GM12878 (cell line): ENCODE measurements around the gene SMIM35. TPM values are rescaled to one million over a fixed set of nuclear protein-coding genes. Genes with fewer than 3 reads are reported as not detected.

Experiments used
- CBFB ChIP-seq: IDR thresholded peaks from 2 replicates; pipeline ENCODE4 v1.6.1; 2016; ENCODE audit warnings: antibody characterized with exemption, low read depth
- GABPA ChIP-seq: IDR thresholded peaks from 2 replicates; pipeline ENCODE4 v1.6.1; 2014; ENCODE audit warnings: antibody characterized with exemption, low read depth, mild to moderate bottlenecking, inconsistent platforms
- GATAD2B ChIP-seq: fragments of 450-650 bp; conservative IDR thresholded peaks from 2 replicates; pipeline ENCODE4 v1.6.1; 2017; ENCODE audit warnings: low read depth, mild to moderate bottlenecking, moderate library complexity
- IKZF1 ChIP-seq: fragments of 450-650 bp; conservative IDR thresholded peaks from 2 replicates; pipeline ENCODE4 v1.6.1; 2017; ENCODE audit warnings: antibody characterized with exemption, mild to moderate bottlenecking
- MTA2 ChIP-seq: fragments of 450-650 bp; IDR thresholded peaks from 2 replicates; pipeline ENCODE4 v1.6.1; 2016; ENCODE audit warnings: low read depth, mild to moderate bottlenecking, moderate library complexity
- MXI1 ChIP-seq: fragments of 150-350 bp; IDR thresholded peaks from 2 replicates; pipeline ENCODE4 v1.6.1; 2011; ENCODE audit warnings: low read depth, mild to moderate bottlenecking, inconsistent platforms, low read length, improper control_type of control experiment
- NR2F1 ChIP-seq: fragments of 450-650 bp; conservative IDR thresholded peaks from 2 replicates; pipeline ENCODE4 v1.6.1; 2017; ENCODE audit warnings: mild to moderate bottlenecking
- PAX5 ChIP-seq: IDR thresholded peaks from 2 replicates; pipeline ENCODE4 v1.6.1; 2011; ENCODE audit warnings: low read depth, low read length, borderline replicate concordance
- PML ChIP-seq: IDR thresholded peaks from 2 replicates; pipeline ENCODE4 v1.6.1; 2012; ENCODE audit warnings: low read length, inconsistent platforms
- RAD21 ChIP-seq: IDR thresholded peaks from 2 replicates; pipeline ENCODE4 v1.6.1; 2011; ENCODE audit warnings: mild to moderate bottlenecking, low read depth, low read length, moderate library complexity; ENCODE audit not compliant: insufficient read depth
- RUNX3 ChIP-seq: IDR thresholded peaks from 2 replicates; pipeline ENCODE4 v1.6.1; 2012; ENCODE audit warnings: low read length, inconsistent platforms
- SPI1 ChIP-seq: IDR thresholded peaks from 2 replicates; pipeline ENCODE4 v1.6.1; 2011; ENCODE audit warnings: low read depth, mild to moderate bottlenecking, low read length, moderate library complexity, borderline replicate concordance; ENCODE audit not compliant: insufficient read depth
- SREBF1 ChIP-seq: IDR thresholded peaks from 2 replicates; pipeline ENCODE4 v1.6.1; 2012; ENCODE audit warnings: mild to moderate bottlenecking, low read length
- YY1 ChIP-seq: IDR thresholded peaks from 2 replicates; pipeline ENCODE4 v1.6.1; 2011; ENCODE audit warnings: low read depth, mild to moderate bottlenecking, low read length
- ZZZ3 ChIP-seq: IDR thresholded peaks from 2 replicates; pipeline ENCODE4 v1.6.1; 2011; ENCODE audit warnings: low read depth; ENCODE audit not compliant: control insufficient read depth, insufficient read length
- polyA plus RNA-seq, 11 experiments: library from polyadenylated mRNA; depleted of rRNA in 4 of 11; unstranded in 6 of 11; stranded (reverse) in 5 of 11; fragments of >200 nt; fragmentation: Nextera tagmentation in 4 of 11; fragmentation: Illumina TruSeq in 1 of 11; extraction: Ambion mirVana in 4 of 11; extraction: Trizol in 1 of 11; gene quantifications; 1 replicate in 1 of 11; 2 replicates in 10 of 11; pipeline versions ENCODE4 v1.2.1 to v1.2.3, GENCODE V29; 2011 to 2016; ENCODE audit warnings: inconsistent platforms in 2 of 11, missing spikeins in 2 of 11, low read depth in 1 of 11
- total RNA-seq, 4 experiments: library from RNA; depleted of rRNA in 3 of 4; stranded (reverse); fragments of >200 nt in 3 of 4; fragmentation: Illumina TruSeq in 1 of 4; extraction: Trizol in 1 of 4; gene quantifications; 2 replicates each; pipeline versions ENCODE4 v1.2.1 to v1.2.3, GENCODE V29; 2013 to 2021
- TF ChIP-seq, protein P1 (sequence below): IDR thresholded peaks from 2 replicates; pipeline ENCODE4 v1.6.1; 2012; ENCODE audit warnings: mild to moderate bottlenecking, low read depth, low read length
- TF ChIP-seq, protein P2 (sequence below): IDR thresholded peaks from 2 replicates; pipeline ENCODE4 v1.6.1; 2011; ENCODE audit warnings: low read depth, low read length, improper control_type of control experiment, borderline replicate concordance
- TF ChIP-seq, protein P3 (sequence below): fragments of 450-650 bp; IDR thresholded peaks from 2 replicates; pipeline ENCODE4 v1.6.1; 2018; ENCODE audit warnings: mild to moderate bottlenecking, low read depth, moderate library complexity; ENCODE audit not compliant: partially characterized antibody
- TF ChIP-seq, protein P4 (sequence below): fragments of 450-650 bp; IDR thresholded peaks from 2 replicates; pipeline ENCODE4 v1.6.1; 2017; ENCODE audit warnings: mild to moderate bottlenecking, moderate library complexity

The SMIM35 gene
- total and polyA plus RNA-seq, 10 of the 15 experiments (the other 5 are each of a cell fraction or from before 2014, with no cell fraction given), result 0.02 to 1.1 (median 0.05) TPM; not detected in 5

DNA sequence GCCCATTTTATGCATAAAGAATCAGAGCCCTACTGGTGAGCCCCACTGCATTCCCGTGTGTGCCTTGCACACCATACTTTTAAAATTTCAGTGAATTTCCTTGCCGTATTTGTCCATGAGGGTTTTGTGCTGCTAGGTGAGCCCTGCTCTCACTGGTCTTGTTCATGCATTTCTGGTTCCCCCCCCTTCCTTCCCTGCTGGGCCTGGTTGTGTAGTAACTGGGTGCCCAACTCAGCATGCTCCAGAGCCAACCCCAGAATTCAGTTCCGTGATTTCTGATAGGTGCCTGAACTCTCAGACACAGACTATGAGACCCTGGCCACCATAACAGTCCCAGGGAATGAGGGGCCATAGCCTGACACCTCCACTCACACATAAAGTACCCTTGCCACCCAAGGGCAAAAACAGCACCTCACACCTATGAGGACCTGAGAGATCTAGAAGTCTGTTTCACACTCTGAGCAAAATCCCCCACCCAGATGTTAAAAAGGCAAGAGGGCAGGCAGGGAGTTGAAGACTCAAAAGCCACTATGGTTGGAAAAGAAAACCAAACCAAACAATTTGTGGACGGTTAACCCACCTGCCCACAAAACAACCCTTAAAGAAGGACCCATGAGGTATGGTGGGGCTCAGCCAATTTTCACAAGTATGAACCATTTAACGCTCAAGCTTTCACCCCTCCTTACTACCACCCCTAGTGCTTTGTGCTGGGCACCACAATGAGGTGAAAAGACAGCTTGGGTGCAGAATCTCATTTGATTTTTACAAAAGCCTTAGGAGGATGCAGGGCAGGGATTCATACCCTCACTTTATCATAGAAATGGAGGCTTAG lies 117.4 kb downstream of the SMIM35 start (continued):
- TF ChIP-seq, protein P1, sequence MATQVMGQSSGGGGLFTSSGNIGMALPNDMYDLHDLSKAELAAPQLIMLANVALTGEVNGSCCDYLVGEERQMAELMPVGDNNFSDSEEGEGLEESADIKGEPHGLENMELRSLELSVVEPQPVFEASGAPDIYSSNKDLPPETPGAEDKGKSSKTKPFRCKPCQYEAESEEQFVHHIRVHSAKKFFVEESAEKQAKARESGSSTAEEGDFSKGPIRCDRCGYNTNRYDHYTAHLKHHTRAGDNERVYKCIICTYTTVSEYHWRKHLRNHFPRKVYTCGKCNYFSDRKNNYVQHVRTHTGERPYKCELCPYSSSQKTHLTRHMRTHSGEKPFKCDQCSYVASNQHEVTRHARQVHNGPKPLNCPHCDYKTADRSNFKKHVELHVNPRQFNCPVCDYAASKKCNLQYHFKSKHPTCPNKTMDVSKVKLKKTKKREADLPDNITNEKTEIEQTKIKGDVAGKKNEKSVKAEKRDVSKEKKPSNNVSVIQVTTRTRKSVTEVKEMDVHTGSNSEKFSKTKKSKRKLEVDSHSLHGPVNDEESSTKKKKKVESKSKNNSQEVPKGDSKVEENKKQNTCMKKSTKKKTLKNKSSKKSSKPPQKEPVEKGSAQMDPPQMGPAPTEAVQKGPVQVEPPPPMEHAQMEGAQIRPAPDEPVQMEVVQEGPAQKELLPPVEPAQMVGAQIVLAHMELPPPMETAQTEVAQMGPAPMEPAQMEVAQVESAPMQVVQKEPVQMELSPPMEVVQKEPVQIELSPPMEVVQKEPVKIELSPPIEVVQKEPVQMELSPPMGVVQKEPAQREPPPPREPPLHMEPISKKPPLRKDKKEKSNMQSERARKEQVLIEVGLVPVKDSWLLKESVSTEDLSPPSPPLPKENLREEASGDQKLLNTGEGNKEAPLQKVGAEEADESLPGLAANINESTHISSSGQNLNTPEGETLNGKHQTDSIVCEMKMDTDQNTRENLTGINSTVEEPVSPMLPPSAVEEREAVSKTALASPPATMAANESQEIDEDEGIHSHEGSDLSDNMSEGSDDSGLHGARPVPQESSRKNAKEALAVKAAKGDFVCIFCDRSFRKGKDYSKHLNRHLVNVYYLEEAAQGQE, result no peak
- TF ChIP-seq GABPA (no peak), RUNX3 (no peak), PAX5 (no peak), SREBF1 (no peak), MXI1 (no peak), PML (no peak), NR2F1 (0 out of 2 replicates have a peak, but pooled peaks have one; percentile 31), IKZF1 (0 out of 2 replicates have a peak, but pooled peaks have one; percentile 11), RAD21 (no peak), CBFB (no peak), YY1 (no peak), MTA2 (peak; percentile 21; the same call in 1 of the 2 replicates), SPI1 (no peak), ZZZ3 (no peak), GATAD2B (no peak)
- TF ChIP-seq, protein P2, sequence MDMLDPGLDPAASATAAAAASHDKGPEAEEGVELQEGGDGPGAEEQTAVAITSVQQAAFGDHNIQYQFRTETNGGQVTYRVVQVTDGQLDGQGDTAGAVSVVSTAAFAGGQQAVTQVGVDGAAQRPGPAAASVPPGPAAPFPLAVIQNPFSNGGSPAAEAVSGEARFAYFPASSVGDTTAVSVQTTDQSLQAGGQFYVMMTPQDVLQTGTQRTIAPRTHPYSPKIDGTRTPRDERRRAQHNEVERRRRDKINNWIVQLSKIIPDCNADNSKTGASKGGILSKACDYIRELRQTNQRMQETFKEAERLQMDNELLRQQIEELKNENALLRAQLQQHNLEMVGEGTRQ, result no peak
- TF ChIP-seq, protein P3, sequence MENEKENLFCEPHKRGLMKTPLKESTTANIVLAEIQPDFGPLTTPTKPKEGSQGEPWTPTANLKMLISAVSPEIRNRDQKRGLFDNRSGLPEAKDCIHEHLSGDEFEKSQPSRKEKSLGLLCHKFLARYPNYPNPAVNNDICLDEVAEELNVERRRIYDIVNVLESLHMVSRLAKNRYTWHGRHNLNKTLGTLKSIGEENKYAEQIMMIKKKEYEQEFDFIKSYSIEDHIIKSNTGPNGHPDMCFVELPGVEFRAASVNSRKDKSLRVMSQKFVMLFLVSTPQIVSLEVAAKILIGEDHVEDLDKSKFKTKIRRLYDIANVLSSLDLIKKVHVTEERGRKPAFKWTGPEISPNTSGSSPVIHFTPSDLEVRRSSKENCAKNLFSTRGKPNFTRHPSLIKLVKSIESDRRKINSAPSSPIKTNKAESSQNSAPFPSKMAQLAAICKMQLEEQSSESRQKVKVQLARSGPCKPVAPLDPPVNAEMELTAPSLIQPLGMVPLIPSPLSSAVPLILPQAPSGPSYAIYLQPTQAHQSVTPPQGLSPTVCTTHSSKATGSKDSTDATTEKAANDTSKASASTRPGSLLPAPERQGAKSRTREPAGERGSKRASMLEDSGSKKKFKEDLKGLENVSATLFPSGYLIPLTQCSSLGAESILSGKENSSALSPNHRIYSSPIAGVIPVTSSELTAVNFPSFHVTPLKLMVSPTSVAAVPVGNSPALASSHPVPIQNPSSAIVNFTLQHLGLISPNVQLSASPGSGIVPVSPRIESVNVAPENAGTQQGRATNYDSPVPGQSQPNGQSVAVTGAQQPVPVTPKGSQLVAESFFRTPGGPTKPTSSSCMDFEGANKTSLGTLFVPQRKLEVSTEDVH, result no peak
- TF ChIP-seq, protein P4, sequence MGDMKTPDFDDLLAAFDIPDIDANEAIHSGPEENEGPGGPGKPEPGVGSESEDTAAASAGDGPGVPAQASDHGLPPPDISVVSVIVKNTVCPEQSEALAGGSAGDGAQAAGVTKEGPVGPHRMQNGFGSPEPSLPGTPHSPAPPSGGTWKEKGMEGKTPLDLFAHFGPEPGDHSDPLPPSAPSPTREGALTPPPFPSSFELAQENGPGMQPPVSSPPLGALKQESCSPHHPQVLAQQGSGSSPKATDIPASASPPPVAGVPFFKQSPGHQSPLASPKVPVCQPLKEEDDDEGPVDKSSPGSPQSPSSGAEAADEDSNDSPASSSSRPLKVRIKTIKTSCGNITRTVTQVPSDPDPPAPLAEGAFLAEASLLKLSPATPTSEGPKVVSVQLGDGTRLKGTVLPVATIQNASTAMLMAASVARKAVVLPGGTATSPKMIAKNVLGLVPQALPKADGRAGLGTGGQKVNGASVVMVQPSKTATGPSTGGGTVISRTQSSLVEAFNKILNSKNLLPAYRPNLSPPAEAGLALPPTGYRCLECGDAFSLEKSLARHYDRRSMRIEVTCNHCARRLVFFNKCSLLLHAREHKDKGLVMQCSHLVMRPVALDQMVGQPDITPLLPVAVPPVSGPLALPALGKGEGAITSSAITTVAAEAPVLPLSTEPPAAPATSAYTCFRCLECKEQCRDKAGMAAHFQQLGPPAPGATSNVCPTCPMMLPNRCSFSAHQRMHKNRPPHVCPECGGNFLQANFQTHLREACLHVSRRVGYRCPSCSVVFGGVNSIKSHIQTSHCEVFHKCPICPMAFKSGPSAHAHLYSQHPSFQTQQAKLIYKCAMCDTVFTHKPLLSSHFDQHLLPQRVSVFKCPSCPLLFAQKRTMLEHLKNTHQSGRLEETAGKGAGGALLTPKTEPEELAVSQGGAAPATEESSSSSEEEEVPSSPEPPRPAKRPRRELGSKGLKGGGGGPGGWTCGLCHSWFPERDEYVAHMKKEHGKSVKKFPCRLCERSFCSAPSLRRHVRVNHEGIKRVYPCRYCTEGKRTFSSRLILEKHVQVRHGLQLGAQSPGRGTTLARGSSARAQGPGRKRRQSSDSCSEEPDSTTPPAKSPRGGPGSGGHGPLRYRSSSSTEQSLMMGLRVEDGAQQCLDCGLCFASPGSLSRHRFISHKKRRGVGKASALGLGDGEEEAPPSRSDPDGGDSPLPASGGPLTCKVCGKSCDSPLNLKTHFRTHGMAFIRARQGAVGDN, result peak; percentile 41; the same call in 1 of the 2 replicates
